HFFc6 (cell line): ENCODE data around the gene IKZF5. TPM values are rescaled to one million over a fixed set of nuclear protein-coding genes. Genes with fewer than 3 reads are reported as not detected.

Experiments used
- DNase-seq: peaks from one replicate; pipeline ENCODE4 v3.0.0-alpha.2; 2018
- H3K27ac Mint-ChIP-seq: 2 replicates; pipeline ENCODE4 v1.8.0; 2020; ENCODE audit warnings: mild to moderate bottlenecking, mixed read lengths
- H3K27me3 Mint-ChIP-seq: 2 replicates; pipeline ENCODE4 v1.8.0; 2021; ENCODE audit warnings: mild to moderate bottlenecking, moderate library complexity, mixed read lengths; ENCODE audit not compliant: insufficient read depth
- H3K36me3 Mint-ChIP-seq: 2 replicates; pipeline ENCODE4 v1.8.0; 2021; ENCODE audit warnings: low read depth, mixed read lengths
- H3K4me1 Mint-ChIP-seq: 2 replicates; pipeline ENCODE4 v1.8.0; 2020; ENCODE audit warnings: low read depth, mixed read lengths
- H3K4me3 Mint-ChIP-seq: 2 replicates; pipeline ENCODE4 v1.8.0; 2020; ENCODE audit warnings: mild to moderate bottlenecking, moderate library complexity, mixed read lengths
- H3K9me3 Mint-ChIP-seq: 2 replicates; pipeline ENCODE4 v1.8.0; 2020; ENCODE audit warnings: mild to moderate bottlenecking, mixed read lengths
- CTCF ChIP-seq: fragments of 200-600 bp; sonication (generic); IDR thresholded peaks from 2 replicates; pipeline ENCODE4 v1.5.0; 2021; ENCODE audit warnings: antibody characterized with exemption, mild to moderate bottlenecking
- total RNA-seq, 6 experiments: library from RNA; stranded (reverse); fragmentation: NEBNext Ultra II Directional; extraction: Animal tissue kit (Norgen Biotek cat#: 25700); gene quantifications; 2 replicates in 1 of 6; 3 replicates in 5 of 6; pipeline ENCODE4 v1.2.3, GENCODE V29; 2021

IKZF5 gene
- total RNA-seq, 6 experiments from 2014 or later, result 9.3 to 11.2 (median 9.9) TPM

- TF ChIP-seq CTCF, result no peak
- no peak overlapping the region for H3K4me3 Mint-ChIP-seq
- no peak for DNase-seq
- H3K27ac Mint-ChIP-seq, result no peak overlapping the region
- H3K36me3 Mint-ChIP-seq, result peaks cover 18% of the 10 kb centered on the region
- H3K4me1 Mint-ChIP-seq, result no peaks in the 10 kb centered on the region
- H3K9me3 Mint-ChIP-seq, result no peaks in the 10 kb centered on the region
- H3K27me3 Mint-ChIP-seq, result no peaks in the 10 kb centered on the region
Observed at GRCh38 chr10:122998360-122998917, 10.2 kb downstream of the IKZF5 start.

GRCh38 chr10:122997864-122998263, 10.7 kb downstream of the IKZF5 start:
- no peaks in the 10 kb centered on the region for H3K27me3 Mint-ChIP-seq
- no peak overlapping the region for H3K27ac Mint-ChIP-seq
- no peak overlapping the region for H3K4me3 Mint-ChIP-seq
- H3K36me3 Mint-ChIP-seq, result peaks cover 18% of the 10 kb centered on the region
- H3K4me1 Mint-ChIP-seq, result no peaks in the 10 kb centered on the region
- TF ChIP-seq CTCF, result no peak
- H3K9me3 Mint-ChIP-seq, result no peaks in the 10 kb centered on the region
- DNase-seq, result no peak

GRCh38 chr10:122995936-122996335, 12.7 kb downstream of the IKZF5 start:
- no peaks in the 10 kb centered on the region for H3K27me3 Mint-ChIP-seq
- peaks cover 18% of the 10 kb centered on the region for H3K36me3 Mint-ChIP-seq
- no peaks in the 10 kb centered on the region for H3K9me3 Mint-ChIP-seq
- no peak for TF ChIP-seq CTCF
- H3K27ac Mint-ChIP-seq, result no peak overlapping the region
- H3K4me3 Mint-ChIP-seq, result no peak overlapping the region
- DNase-seq, result no peak
- no peaks in the 10 kb centered on the region for H3K4me1 Mint-ChIP-seq

- Mint-ChIP-seq H3K36me3 (peaks cover 18% of the 10 kb centered on the region), H3K4me1 (peaks cover 9% of the 10 kb centered on the region), H3K9me3 (no peaks in the 10 kb centered on the region), H3K4me3 (no peak overlapping the region), H3K27me3 (no peaks in the 10 kb centered on the region), H3K27ac (no peak overlapping the region)
- no peak for TF ChIP-seq CTCF
- no peak for DNase-seq
Observed at GRCh38 chr10:122993797-122994336, 14.7 kb downstream of the IKZF5 start.

GRCh38 chr10:122992031-122992585, 16.5 kb downstream of the IKZF5 start:
- Mint-ChIP-seq H3K27me3 (no peaks in the 10 kb centered on the region), H3K4me3 (no peak overlapping the region), H3K9me3 (no peaks in the 10 kb centered on the region), H3K36me3 (peaks cover 18% of the 10 kb centered on the region), H3K4me1 (peaks cover 17% of the 10 kb centered on the region), H3K27ac (no peak overlapping the region)
- no peak for TF ChIP-seq CTCF
- DNase-seq, result no peak
